DND-41 (cell line): ENCODE measurements around the gene TMIGD2.

Experiments used
- ATAC-seq: fragments of 200-7000 bp; cut with Tn5 transposase; 3 replicates; pipeline ENCODE4 v1.9.1; 2021; ENCODE audit warnings: low read depth; ENCODE audit not compliant: insufficient read depth
- DNase-seq: peaks from one replicate; pipeline ENCODE4 v3.0.0-alpha.2; 2020
- H2AFZ ChIP-seq: 2 replicates; pipeline ENCODE4 v1.6.0; 2012; ENCODE audit warnings: low read depth, low read length
- H3K27ac ChIP-seq: 2 replicates; pipeline ENCODE4 v1.5.1; 2012; ENCODE audit warnings: low read length, inconsistent platforms
- H3K27me3 ChIP-seq: fragments of 200-600 bp; sonication (generic); 2 replicates; pipeline ENCODE4 v1.6.0; 2012; ENCODE audit warnings: low read length, mild to moderate bottlenecking, inconsistent platforms; ENCODE audit not compliant: insufficient read depth, poor library complexity
- H3K36me3 ChIP-seq: 2 replicates; pipeline ENCODE4 v1.5.1; 2012; ENCODE audit warnings: low read length, inconsistent platforms; ENCODE audit not compliant: insufficient read depth
- H3K4me1 ChIP-seq: 2 replicates; pipeline ENCODE4 v1.5.1; 2012; ENCODE audit warnings: mild to moderate bottlenecking, low read length; ENCODE audit not compliant: insufficient read depth
- H3K4me2 ChIP-seq: 2 replicates; pipeline ENCODE4 v1.6.0; 2012; ENCODE audit warnings: mild to moderate bottlenecking, moderate library complexity, low read length, inconsistent platforms; ENCODE audit not compliant: insufficient read depth
- H3K4me3 ChIP-seq, 2 experiments: fragments of 200-600 bp in 1 of 2; shearing (Covaris generic) in 1 of 2; 2 replicates each; pipeline ENCODE4 v1.5.1; 2012 to 2016; ENCODE audit warnings: inconsistent platforms in 2 of 2, low read length in 2 of 2, mild to moderate bottlenecking in 2 of 2, low read depth in 1 of 2, moderate library complexity in 1 of 2
- H3K79me2 ChIP-seq: 2 replicates; pipeline ENCODE4 v1.6.0; 2012; ENCODE audit warnings: low read length, inconsistent platforms; ENCODE audit not compliant: insufficient read depth
- H3K9ac ChIP-seq: 2 replicates; pipeline ENCODE4 v1.6.0; 2012; ENCODE audit warnings: low read depth, mild to moderate bottlenecking, inconsistent platforms, low read length, moderate library complexity
- H3K9me3 ChIP-seq: 2 replicates; pipeline ENCODE4 v1.5.1; 2012; ENCODE audit warnings: low read length, moderate library complexity, mild to moderate bottlenecking, inconsistent platforms; ENCODE audit not compliant: insufficient read depth, severe bottlenecking
- H4K20me1 ChIP-seq: 2 replicates; pipeline ENCODE4 v1.6.0; 2012; ENCODE audit warnings: low read length; ENCODE audit not compliant: insufficient read depth
- EZH2 ChIP-seq: IDR thresholded peaks from 3 replicates; pipeline ENCODE4 v1.6.1; 2012; ENCODE audit warnings: borderline replicate concordance, low read depth, mild to moderate bottlenecking, moderate library complexity, low read length, inconsistent platforms; ENCODE audit not compliant: severe bottlenecking
- TF ChIP-seq, protein P1 (sequence below): IDR thresholded peaks from 2 replicates; pipeline ENCODE4 v1.5.1; 2012; ENCODE audit warnings: borderline replicate concordance, low read length, moderate library complexity, mild to moderate bottlenecking; ENCODE audit not compliant: poor library complexity, severe bottlenecking; ENCODE audit errors: extremely low read depth

TMIGD2 gene

DNA sequence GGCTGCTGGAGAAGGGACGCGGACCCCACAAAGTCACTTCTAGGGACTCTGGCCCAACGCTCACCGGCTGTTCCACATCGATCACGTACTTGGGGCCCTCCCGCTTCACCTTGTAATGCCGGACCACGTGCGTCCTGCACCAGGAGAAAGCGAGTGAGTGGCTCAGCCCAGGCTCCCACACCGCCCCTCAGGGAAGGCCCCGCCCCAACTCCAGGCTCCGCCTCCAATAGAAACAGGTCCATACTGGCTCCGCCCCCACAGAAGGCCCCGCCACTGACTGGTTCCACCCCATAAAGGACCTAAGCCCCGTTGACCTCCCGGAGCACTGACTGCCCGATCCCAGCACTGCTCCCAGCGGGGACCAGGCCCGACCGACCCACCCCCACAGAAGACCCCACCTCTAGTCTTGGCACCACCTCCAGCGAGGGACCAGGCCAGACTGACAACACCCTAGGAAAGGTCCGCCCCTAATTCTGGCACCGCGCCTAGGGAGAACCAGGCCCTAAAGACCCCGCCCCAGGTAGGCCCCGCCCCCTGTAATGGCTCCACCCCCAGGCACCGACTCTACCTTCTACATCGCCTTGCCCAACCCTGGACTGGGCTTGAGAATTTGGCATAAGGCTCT lies 25.2 kb upstream of the TMIGD2 start:
- no peaks in the 10 kb centered on the region for H3K36me3 ChIP-seq
- H3K4me2 ChIP-seq, result no peak overlapping the region
- no peak overlapping the region for H3K9ac ChIP-seq
- H3K4me3 ChIP-seq, result no peak overlapping the region
- no peaks in the 10 kb centered on the region for H3K9me3 ChIP-seq
- TF ChIP-seq, protein P1, sequence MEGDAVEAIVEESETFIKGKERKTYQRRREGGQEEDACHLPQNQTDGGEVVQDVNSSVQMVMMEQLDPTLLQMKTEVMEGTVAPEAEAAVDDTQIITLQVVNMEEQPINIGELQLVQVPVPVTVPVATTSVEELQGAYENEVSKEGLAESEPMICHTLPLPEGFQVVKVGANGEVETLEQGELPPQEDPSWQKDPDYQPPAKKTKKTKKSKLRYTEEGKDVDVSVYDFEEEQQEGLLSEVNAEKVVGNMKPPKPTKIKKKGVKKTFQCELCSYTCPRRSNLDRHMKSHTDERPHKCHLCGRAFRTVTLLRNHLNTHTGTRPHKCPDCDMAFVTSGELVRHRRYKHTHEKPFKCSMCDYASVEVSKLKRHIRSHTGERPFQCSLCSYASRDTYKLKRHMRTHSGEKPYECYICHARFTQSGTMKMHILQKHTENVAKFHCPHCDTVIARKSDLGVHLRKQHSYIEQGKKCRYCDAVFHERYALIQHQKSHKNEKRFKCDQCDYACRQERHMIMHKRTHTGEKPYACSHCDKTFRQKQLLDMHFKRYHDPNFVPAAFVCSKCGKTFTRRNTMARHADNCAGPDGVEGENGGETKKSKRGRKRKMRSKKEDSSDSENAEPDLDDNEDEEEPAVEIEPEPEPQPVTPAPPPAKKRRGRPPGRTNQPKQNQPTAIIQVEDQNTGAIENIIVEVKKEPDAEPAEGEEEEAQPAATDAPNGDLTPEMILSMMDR, result no peak
- TF ChIP-seq EZH2, result no peak
- H2AFZ ChIP-seq, result no peak overlapping the region
- H3K4me1 ChIP-seq, result no peaks in the 10 kb centered on the region
- H3K79me2 ChIP-seq, result no peaks in the 10 kb centered on the region
- DNase-seq (peak; percentile 25), ATAC-seq (no peak)
- H3K27ac ChIP-seq, result no peak overlapping the region
- H4K20me1 ChIP-seq, result no peaks in the 10 kb centered on the region
- H3K27me3 ChIP-seq, result no peaks in the 10 kb centered on the region

DNA sequence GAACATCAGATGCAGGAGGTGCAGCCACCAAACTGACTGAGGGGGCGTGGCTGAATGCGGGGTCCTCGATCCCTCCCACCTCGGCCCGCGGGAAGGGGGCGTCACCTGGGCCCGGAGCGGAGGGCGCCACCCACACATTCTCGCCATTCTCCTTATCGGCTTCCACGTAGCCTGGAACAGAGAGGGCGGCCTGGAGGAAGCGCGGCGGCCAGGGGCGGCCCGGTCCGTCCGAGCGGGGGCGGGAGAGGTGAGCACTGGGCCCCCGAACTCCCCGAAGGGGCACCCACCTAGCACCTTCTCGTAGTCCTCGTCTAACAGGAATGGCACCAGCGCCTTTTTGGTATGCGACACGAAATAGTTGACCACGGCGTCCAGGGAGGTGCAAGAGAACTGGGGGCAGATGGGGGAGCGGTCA lies 24.7 kb upstream of the TMIGD2 start:
- ATAC-seq (no peak), DNase-seq (no peak)
- Histone ChIP-seq H3K27me3 (no peaks in the 10 kb centered on the region), H2AFZ (no peak overlapping the region), H3K4me1 (no peaks in the 10 kb centered on the region), H3K9ac (no peak overlapping the region), H3K9me3 (no peaks in the 10 kb centered on the region), H3K79me2 (no peaks in the 10 kb centered on the region), H3K4me2 (no peak overlapping the region), H4K20me1 (no peaks in the 10 kb centered on the region), H3K36me3 (no peaks in the 10 kb centered on the region), H3K27ac (no peak overlapping the region), H3K4me3 (no peak overlapping the region)
- TF ChIP-seq, protein P1, result no peak
- no peak for TF ChIP-seq EZH2

DNA sequence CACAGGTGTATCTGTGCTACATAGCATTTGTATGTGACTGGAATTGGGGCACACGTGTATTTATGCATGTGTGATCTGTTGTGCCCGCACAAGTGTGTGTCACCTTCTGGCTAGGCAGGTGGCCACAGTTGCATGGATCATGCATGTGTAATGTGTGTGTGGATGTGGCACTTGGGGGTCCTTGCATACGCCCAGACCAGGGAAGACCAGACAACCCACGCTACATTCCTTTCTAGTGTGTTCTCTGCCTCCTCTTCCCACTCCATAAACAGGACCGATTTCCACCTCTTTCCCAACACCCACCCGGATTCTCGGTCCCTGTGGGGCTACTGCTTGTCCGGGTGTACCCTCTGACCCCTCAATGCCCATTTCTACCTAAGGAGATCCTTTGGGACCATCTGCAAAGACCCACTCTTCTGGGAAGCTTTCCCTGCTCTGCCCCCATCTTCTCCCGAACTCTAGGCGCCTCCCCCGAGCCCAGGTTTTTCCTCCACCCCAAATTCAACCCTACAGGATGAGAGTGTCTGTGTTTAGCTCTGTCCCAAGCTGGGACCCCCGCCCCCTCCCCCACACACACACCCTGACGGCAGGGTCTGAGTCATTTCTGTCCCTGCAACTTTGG lies 24.1 kb upstream of the TMIGD2 start:
- Histone ChIP-seq H3K4me1 (no peaks in the 10 kb centered on the region), H3K4me2 (no peak overlapping the region), H3K27me3 (no peaks in the 10 kb centered on the region), H3K27ac (no peak overlapping the region), H3K79me2 (no peaks in the 10 kb centered on the region), H3K36me3 (no peaks in the 10 kb centered on the region), H3K9me3 (no peaks in the 10 kb centered on the region), H4K20me1 (no peaks in the 10 kb centered on the region), H2AFZ (no peak overlapping the region), H3K4me3 (no peak overlapping the region), H3K9ac (no peak overlapping the region)
- TF ChIP-seq EZH2, result no peak
- TF ChIP-seq, protein P1, result no peak
- DNase-seq, result no peak
- ATAC-seq, result no peak
